ENCODE data around the gene PRDM8. TPM values are rescaled to one million over a fixed set of nuclear protein-coding genes. Genes with fewer than 3 reads are reported as not detected.

PRDM8 gene
- total RNA-seq, 1 experiment from 2014 or later = 5.3 TPM

GRCh38 chr4:80151981-80152380 lies 45.3 kb upstream of the PRDM8 start:
- POLR2A ChIA-PET = no interaction called here
- Histone ChIP-seq H3K9me3 (ENCODE audit: control insufficient read depth, insufficient read depth, low read depth, low read length) (no peaks in the 10 kb centered on the region; the same call in 1 of the 2 replicates), H3K4me1 (ENCODE audit: control insufficient read depth, insufficient read depth, low read length) (no peaks in the 10 kb centered on the region), H3K4me3 (ENCODE audit: low read depth in 2 of 2, low read length in 2 of 2) (no peak overlapping the region), H3K36me3 (ENCODE audit: control insufficient read depth, insufficient read depth, low read length) (no peaks in the 10 kb centered on the region), H3K27me3 (ENCODE audit: control insufficient read depth, insufficient read depth, low read length) (no peaks in the 10 kb centered on the region), H3K27ac (ENCODE audit: low read length) (no peak overlapping the region)
- intact Hi-C loops (cut with micrococcal nuclease; ENCODE audit: unreplicated experiment) = no loop called here
- no peak for TF ChIP-seq SIN3A (IDR thresholded peaks at IDR 0.05; ENCODE audit: borderline replicate concordance, insufficient read depth, low read depth, low read length)
- no peak for TF ChIP-seq POLR2AphosphoS5 (IDR thresholded peaks at IDR 0.05; ENCODE audit: low read depth, low read length)
- no peak for TF ChIP-seq TCF7L2 (IDR thresholded peaks at IDR 0.05; ENCODE audit: low read depth, low read length)
- no peak for TF ChIP-seq CTCF (IDR thresholded peaks at IDR 0.05)
- TF ChIP-seq REST (IDR thresholded peaks at IDR 0.05; ENCODE audit: insufficient read depth in 1 of 2, low read depth in 2 of 2, low read length in 1 of 2) = no peak
- CTCF ChIA-PET = no interaction called here
- ATAC-seq (no peak), DNase-seq (ENCODE audit: low read depth, low spot score) (no peak)
- in situ Hi-C loops (cut with HindIII; ENCODE audit: low pct_unique_long_range_greater_than_20kb, low sequenced_read_pairs) = no loop called here
- no TSS peak for BruUV-seq (replicated peaks)

- Histone ChIP-seq H3K27me3 (ENCODE audit: control insufficient read depth, insufficient read depth, low read length) (no peaks in the 10 kb centered on the region), H3K4me1 (ENCODE audit: control insufficient read depth, insufficient read depth, low read length) (no peaks in the 10 kb centered on the region), H3K27ac (ENCODE audit: low read length) (no peak overlapping the region; the same call in 1 of the 2 replicates), H3K9me3 (ENCODE audit: control insufficient read depth, insufficient read depth, low read depth, low read length) (peaks cover 6% of the 10 kb centered on the region; the same call in 1 of the 2 replicates), H3K36me3 (ENCODE audit: control insufficient read depth, insufficient read depth, low read length) (no peaks in the 10 kb centered on the region), H3K4me3 (ENCODE audit: low read depth in 2 of 2, low read length in 2 of 2) (no peak overlapping the region)
- no TSS peak for BruUV-seq (replicated peaks)
- in situ Hi-C loops (cut with HindIII; ENCODE audit: low pct_unique_long_range_greater_than_20kb, low sequenced_read_pairs) = no loop called here
- ATAC-seq (no peak), DNase-seq (ENCODE audit: low read depth, low spot score) (no peak)
- CTCF ChIA-PET = interaction anchor here (0.6 kb wide), 1 partner anchor 29 kb away, joined by 3 read pairs; no protein-coding TSS in a partner anchor
- intact Hi-C loops (cut with micrococcal nuclease; ENCODE audit: unreplicated experiment) = no loop called here
- POLR2A ChIA-PET = no interaction called here
- TF ChIP-seq TCF7L2 (IDR thresholded peaks at IDR 0.05; ENCODE audit: low read depth, low read length) = no peak
These were observed 43.3 kb upstream of the PRDM8 start for GRCh38 chr4:80153874-80154544.

- Histone ChIP-seq H3K4me3 (ENCODE audit: low read depth in 2 of 2, low read length in 2 of 2) (no peak overlapping the region), H3K27ac (ENCODE audit: low read length) (peak overlapping the region; percentile 29; the same call in 1 of the 2 replicates), H3K27me3 (ENCODE audit: control insufficient read depth, insufficient read depth, low read length) (no peaks in the 10 kb centered on the region), H3K4me1 (ENCODE audit: control insufficient read depth, insufficient read depth, low read length) (no peaks in the 10 kb centered on the region), H3K36me3 (ENCODE audit: control insufficient read depth, insufficient read depth, low read length) (no peaks in the 10 kb centered on the region), H3K9me3 (ENCODE audit: control insufficient read depth, insufficient read depth, low read depth, low read length) (peaks cover 6% of the 10 kb centered on the region; the same call in 1 of the 2 replicates)
- ChIA-PET POLR2A (no interaction called here), CTCF (interaction anchor here (0.6 kb wide), 1 partner anchor 29 kb away, joined by 3 read pairs; no protein-coding TSS in a partner anchor)
- intact Hi-C loops (cut with micrococcal nuclease; ENCODE audit: unreplicated experiment) = no loop called here
- in situ Hi-C loops (cut with HindIII; ENCODE audit: low pct_unique_long_range_greater_than_20kb, low sequenced_read_pairs) = no loop called here
- no peak for TF ChIP-seq REST (IDR thresholded peaks at IDR 0.05; ENCODE audit: insufficient read depth in 1 of 2, low read depth in 2 of 2, low read length in 1 of 2)
- TF ChIP-seq SIN3A (IDR thresholded peaks at IDR 0.05; ENCODE audit: borderline replicate concordance, insufficient read depth, low read depth, low read length) = no peak
- TF ChIP-seq POLR2AphosphoS5 (IDR thresholded peaks at IDR 0.05; ENCODE audit: low read depth, low read length) = no peak
- TF ChIP-seq CTCF (IDR thresholded peaks at IDR 0.05) = no peak
- no peak for TF ChIP-seq TCF7L2 (IDR thresholded peaks at IDR 0.05; ENCODE audit: low read depth, low read length)
- no peak for DNase-seq (ENCODE audit: low read depth, low spot score)
- no peak for ATAC-seq
- no TSS peak for BruUV-seq (replicated peaks)
These were observed 42.8 kb upstream of the PRDM8 start for GRCh38 chr4:80154545-80154933.
